HCT116 (cell line): ENCODE data around the gene SCGB1C2.

Source experiments
- CEBPB ChIP-seq: IDR thresholded peaks from 2 replicates; pipeline ENCODE4 v1.6.1; 2012; ENCODE audit warnings: low read depth
- CTCF ChIP-seq, 3 experiments: fragments of 200-600 bp in 1 of 3; sonication (generic) in 1 of 3; IDR thresholded peaks in 2 of 3; conservative IDR thresholded peaks in 1 of 3; 2 replicates each; pipeline ENCODE4 v1.5.1; 2012 to 2017; ENCODE audit warnings: low read depth in 2 of 3, low read length in 2 of 3, antibody characterized with exemption in 1 of 3, borderline replicate concordance in 1 of 3, control low read depth in 1 of 3, mild to moderate bottlenecking in 1 of 3, mixed read lengths in 1 of 3, mixed run types in 1 of 3, moderate library complexity in 1 of 3; ENCODE audit not compliant: insufficient read depth in 1 of 3
- EZH2 ChIP-seq: fragments of 200-600 bp; sonication (generic); IDR thresholded peaks from 2 replicates; pipeline ENCODE4 v1.6.1; 2017; ENCODE audit warnings: antibody characterized with exemption, mixed run types
- EZH2phosphoT487 ChIP-seq: fragments of 200-600 bp; IDR thresholded peaks from 2 replicates; pipeline ENCODE4 v1.6.1; 2018; ENCODE audit warnings: antibody characterized with exemption, borderline replicate concordance
- POLR2A ChIP-seq: IDR thresholded peaks from 2 replicates; pipeline ENCODE4 v1.7.0; 2011; ENCODE audit warnings: borderline replicate concordance; ENCODE audit not compliant: insufficient read depth, insufficient read length; ENCODE audit errors: extremely low read depth
- POLR2AphosphoS5 ChIP-seq: IDR thresholded peaks from 2 replicates; pipeline ENCODE4 v1.6.1; 2011; ENCODE audit warnings: mild to moderate bottlenecking, low read depth, low read length, moderate library complexity
- REST ChIP-seq: IDR thresholded peaks from 2 replicates; pipeline ENCODE4 v1.6.1; 2012; ENCODE audit warnings: low read depth
- TCF7L2 ChIP-seq: IDR thresholded peaks from 2 replicates; pipeline ENCODE4 v1.7.0; 2011; ENCODE audit warnings: borderline replicate concordance, inconsistent platforms; ENCODE audit not compliant: insufficient read depth, insufficient read length; ENCODE audit errors: extremely low read depth
- YY1 ChIP-seq: IDR thresholded peaks from 2 replicates; pipeline ENCODE4 v1.6.1; 2011; ENCODE audit warnings: low read length, low read depth, moderate library complexity, mild to moderate bottlenecking; ENCODE audit not compliant: insufficient replicate concordance; ENCODE audit errors: extremely low read depth
- ZBTB33 ChIP-seq: IDR thresholded peaks from 2 replicates; pipeline ENCODE4 v1.6.1; 2011; ENCODE audit warnings: mild to moderate bottlenecking, low read length, moderate library complexity; ENCODE audit not compliant: insufficient replicate concordance; ENCODE audit errors: extremely low read depth
- ZFX ChIP-seq: fragments of 450-650 bp; IDR thresholded peaks from 2 replicates; pipeline ENCODE4 v1.6.1; 2017
- ZNF274 ChIP-seq: fragments of 200-500 bp; sonication (Bioruptor generic); IDR thresholded peaks from 2 replicates; pipeline ENCODE4 v1.6.1; 2014; ENCODE audit warnings: mild to moderate bottlenecking, low read depth, low read length, inconsistent platforms

GRCh38 chr17:148757-149156 is 11.4 kb downstream of the SCGB1C2 start:
- TF ChIP-seq ZBTB33: no peak
- no peak for TF ChIP-seq CTCF (IDR thresholded peaks at IDR 0.05 in 2 of 3, conservative IDR thresholded peaks at IDR 0.05 in 1 of 3; ENCODE audit: borderline replicate concordance in 1 of 3, insufficient read depth in 1 of 3, low read depth in 2 of 3, low read length in 2 of 3)
- TF ChIP-seq ZNF274: no peak
- no peak for TF ChIP-seq POLR2A
- TF ChIP-seq TCF7L2: no peak
- TF ChIP-seq POLR2AphosphoS5: no peak
- no peak for TF ChIP-seq YY1
- no peak for TF ChIP-seq EZH2phosphoT487
- TF ChIP-seq REST: no peak
- TF ChIP-seq ZFX: no peak
- no peak for TF ChIP-seq CEBPB
- TF ChIP-seq EZH2: no peak
